Ascending aorta (tissue), 2 donors: ENCODE data around the gene TMEM8B. TPM values are rescaled to one million over a fixed set of nuclear protein-coding genes. Genes with fewer than 3 reads are reported as not detected.

Experiments
- DNase-seq, 2 donors: peaks; one replicate each; pipeline ENCODE4 v3.0.0-alpha.2; 2019; ENCODE audit warnings: low spot score in 2 of 2
- H3K27ac ChIP-seq, 2 donors: fragments of 200-600 bp; sonication (generic); one replicate each; pipeline ENCODE4 v1.5.1; 2016 to 2017; ENCODE audit warnings: mild to moderate bottlenecking in 1 of 2
- H3K27me3 ChIP-seq: fragments of 200-600 bp; sonication (generic); one replicate; pipeline ENCODE4 v1.5.1; 2017
- H3K36me3 ChIP-seq, 2 donors: fragments of 200-600 bp; sonication (generic); one replicate each; pipeline ENCODE4 v1.5.1; 2016
- H3K4me1 ChIP-seq, 2 donors: fragments of 200-600 bp; sonication (generic); one replicate each; pipeline ENCODE4 v1.5.1; 2016 to 2017; ENCODE audit warnings: mild to moderate bottlenecking in 1 of 2
- H3K4me3 ChIP-seq, 2 donors: fragments of 200-600 bp; sonication (generic); one replicate each; pipeline ENCODE4 v1.5.1; 2016 to 2017; ENCODE audit warnings: mild to moderate bottlenecking in 1 of 2
- H3K9me3 ChIP-seq, 2 donors: fragments of 200-600 bp; sonication (generic); one replicate each; pipeline ENCODE4 v1.5.1; 2016
- CTCF ChIP-seq, 3 experiments: fragments of 200-600 bp in 2 of 3; fragments of 450-650 bp in 1 of 3; sonication (generic) in 2 of 3; IDR thresholded peaks; one replicate each; pipeline ENCODE4 v1.5.1; 2016 to 2019; ENCODE audit warnings: antibody characterized with exemption in 3 of 3, mild to moderate bottlenecking in 1 of 3, moderate library complexity in 1 of 3
- intact Hi-C: fragments of 100-400 bp; cut with DNase I; formaldehyde crosslinking; loops from one replicate; pipeline ENCODE4 v1.15.1; 2023
- total RNA-seq: library from RNA; depleted of rRNA; stranded (reverse); fragments of >200 nt; gene quantifications from one replicate; pipeline ENCODE4 v1.1.0, GENCODE V29; 2016

TMEM8B gene
- total RNA-seq, 1 donor from 2014 or later, result 37.3 TPM

DNA sequence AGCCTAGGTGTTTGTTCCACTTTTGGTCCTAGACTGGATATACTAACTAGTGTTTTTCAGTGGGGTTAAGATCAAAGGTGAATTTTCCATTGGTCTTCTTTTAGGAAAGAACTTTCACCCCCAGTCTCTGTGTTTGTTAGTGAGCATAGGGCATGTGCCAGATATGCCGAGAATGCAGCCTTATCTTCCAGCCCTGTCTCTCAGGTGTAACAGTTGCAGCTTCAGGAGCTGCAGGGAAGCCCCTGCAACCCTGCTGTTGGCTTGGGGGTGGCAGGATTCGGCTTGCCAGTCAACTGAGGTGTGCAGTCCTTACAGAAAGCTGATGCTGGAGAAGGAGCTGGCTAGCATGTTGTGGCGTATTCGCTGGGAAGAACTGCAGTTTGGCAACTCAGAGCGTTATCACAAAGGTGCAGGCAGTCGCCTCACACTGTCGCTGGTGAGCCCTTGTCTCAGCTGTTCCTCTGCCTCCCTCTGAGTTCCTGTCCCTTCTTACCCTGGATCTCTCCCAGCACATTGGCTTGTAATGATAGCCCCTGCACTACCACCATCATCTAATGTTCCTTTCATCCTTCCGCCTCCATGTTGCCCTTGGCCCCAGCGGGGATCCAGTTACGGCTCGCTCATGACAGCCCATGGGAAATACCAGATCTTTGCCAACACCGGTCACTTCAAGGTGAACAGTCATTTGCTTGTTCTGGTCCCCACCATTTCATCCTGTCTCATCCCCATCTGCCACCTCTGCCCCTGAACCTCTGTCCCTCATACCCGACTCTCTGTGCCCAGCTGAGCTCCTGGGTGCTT is 27.5 kb upstream of the TMEM8B start:
- H3K4me3 ChIP-seq, result no peak overlapping the region
- intact Hi-C loops, result no loop called here
- DNase-seq, result peak in 1 of 2 donors; percentile 47
- TF ChIP-seq CTCF (IDR thresholded peaks at IDR 0.05), result no peak
- no peaks in the 10 kb centered on the region for H3K27me3 ChIP-seq
- no peak overlapping the region for H3K27ac ChIP-seq
- H3K4me1 ChIP-seq, result peaks cover 0 to 4% of the 10 kb centered on the region in 2 donors
- peaks cover 31 to 50% of the 10 kb centered on the region in 2 donors for H3K36me3 ChIP-seq
- no peaks in the 10 kb centered on the region for H3K9me3 ChIP-seq

DNA sequence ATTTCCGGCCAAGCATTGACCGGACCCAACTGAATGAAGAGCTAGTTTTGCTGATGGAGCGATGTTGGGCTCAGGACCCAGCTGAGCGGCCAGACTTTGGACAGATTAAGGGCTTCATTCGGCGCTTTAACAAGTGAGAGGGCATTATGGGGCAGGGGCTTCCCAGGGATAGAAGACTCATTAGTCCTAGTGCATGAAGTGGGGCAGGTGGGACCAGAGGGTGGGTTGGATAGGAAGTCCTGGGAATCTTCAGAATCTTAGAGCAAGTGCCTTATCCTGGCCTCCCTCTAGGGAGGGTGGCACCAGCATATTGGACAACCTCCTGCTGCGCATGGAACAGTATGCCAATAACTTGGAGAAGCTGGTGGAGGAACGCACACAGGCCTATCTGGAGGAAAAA is 22.9 kb upstream of the TMEM8B start:
- intact Hi-C loops, result no loop called here

GRCh38 chr9:35808433-35808832 is 20.6 kb upstream of the TMEM8B start:
- no peak overlapping the region for H3K4me3 ChIP-seq
- TF ChIP-seq CTCF (IDR thresholded peaks at IDR 0.05), result no peak
- H3K27me3 ChIP-seq, result no peaks in the 10 kb centered on the region
- DNase-seq, result peak in 1 of 2 donors; percentile 56
- intact Hi-C loops, result no loop called here
- peaks cover 3 to 19% of the 10 kb centered on the region in 2 donors for H3K4me1 ChIP-seq
- no peak overlapping the region for H3K27ac ChIP-seq
- H3K9me3 ChIP-seq, result no peaks in the 10 kb centered on the region
- H3K36me3 ChIP-seq, result peaks cover 30 to 50% of the 10 kb centered on the region in 2 donors

More for the DNA sequence above, 22.9 kb upstream of the TMEM8B start:
- H3K4me3 ChIP-seq, result no peak overlapping the region
- no peaks in the 10 kb centered on the region for H3K27me3 ChIP-seq
- DNase-seq, result peak in 1 of 2 donors; percentile 59
- no peak overlapping the region for H3K27ac ChIP-seq
- H3K36me3 ChIP-seq, result peaks cover 36 to 68% of the 10 kb centered on the region in 2 donors
- TF ChIP-seq CTCF (IDR thresholded peaks at IDR 0.05), result no peak
- H3K4me1 ChIP-seq, result peaks cover 0 to 3% of the 10 kb centered on the region in 2 donors
- no peaks in the 10 kb centered on the region for H3K9me3 ChIP-seq

DNA sequence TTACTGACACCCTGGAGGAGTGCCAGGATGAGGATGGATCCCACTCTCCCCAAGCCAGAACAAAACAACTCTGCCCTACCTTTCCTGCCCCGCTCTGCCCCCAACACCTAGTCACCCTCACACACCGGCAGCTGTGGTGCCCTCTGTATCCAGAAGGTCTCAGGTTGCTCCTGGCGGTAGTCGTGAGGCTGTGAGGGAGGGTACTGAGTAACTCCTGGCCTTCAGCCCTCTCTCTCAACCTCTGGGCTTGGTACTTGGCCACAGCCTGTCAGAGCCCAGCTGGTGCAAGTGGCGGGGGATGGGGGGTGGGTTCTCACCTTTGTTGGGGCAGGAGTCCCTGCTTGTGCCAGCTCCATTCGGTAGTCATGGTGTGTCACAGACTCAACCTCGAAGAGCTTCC is 18.9 kb upstream of the TMEM8B start:
- Histone ChIP-seq H3K9me3 (no peaks in the 10 kb centered on the region), H3K4me1 (peaks cover 8 to 27% of the 10 kb centered on the region in 2 donors), H3K4me3 (no peak overlapping the region), H3K36me3 (peaks cover 26 to 47% of the 10 kb centered on the region in 2 donors), H3K27ac (no peak overlapping the region), H3K27me3 (no peaks in the 10 kb centered on the region)
- TF ChIP-seq CTCF (IDR thresholded peaks at IDR 0.05), result no peak
- no peak for DNase-seq
- intact Hi-C loops, result loop anchor here (5.0 to 10.0 kb wide), 2 partner anchors 153 to 225 kb away; partner anchors contain the start of genes CCDC107, RECK and RMRP

DNA sequence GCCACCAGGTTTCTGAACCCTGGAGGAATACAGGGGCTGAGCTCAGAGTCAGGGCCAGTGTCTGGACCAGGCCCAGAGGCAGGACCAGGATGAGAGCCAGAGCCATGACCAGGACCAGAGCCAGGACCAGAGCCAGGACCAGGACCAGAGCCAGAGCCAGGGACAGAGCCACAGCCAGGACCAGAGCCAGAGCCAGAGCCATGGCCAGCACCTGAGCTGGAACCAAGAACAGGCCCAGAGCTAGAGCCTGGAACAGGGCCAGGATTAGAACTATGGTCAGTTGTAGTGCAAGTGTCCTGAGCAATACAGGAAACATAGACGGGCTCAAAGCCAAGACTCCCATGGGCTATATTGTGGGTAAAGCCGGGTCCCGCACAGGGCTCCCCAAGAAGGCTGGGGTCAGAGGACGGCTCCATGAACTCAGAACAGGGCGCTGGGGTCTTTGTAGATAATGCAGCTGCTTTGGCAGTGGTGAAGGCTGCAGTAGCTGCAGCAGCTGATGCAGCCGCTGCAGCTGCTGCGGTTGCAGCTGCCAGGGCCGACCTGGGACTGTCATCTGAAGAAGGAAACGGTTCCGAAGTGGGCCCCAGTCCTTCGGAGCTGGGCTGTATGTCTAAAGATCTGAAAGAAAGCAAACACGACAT is 17.5 kb upstream of the TMEM8B start:
- no peak for DNase-seq
- TF ChIP-seq CTCF (IDR thresholded peaks at IDR 0.05), result no peak
- Histone ChIP-seq H3K27ac (peak overlapping the region; percentile 84 to 92), H3K27me3 (no peaks in the 10 kb centered on the region), H3K9me3 (no peaks in the 10 kb centered on the region), H3K36me3 (peaks cover 22 to 33% of the 10 kb centered on the region in 2 donors), H3K4me3 (peak overlapping the region; percentile 56 to 63), H3K4me1 (peaks cover 8 to 27% of the 10 kb centered on the region in 2 donors)
- intact Hi-C loops, result loop anchor here (1.0 to 10.0 kb wide), 3 partner anchors 18 to 223 kb away; partner anchors contain the start of genes CCDC107, RECK and RMRP
